Loucy (cell line): ENCODE data around the gene HDAC6.

ENCODE experiments used
- H2AFZ ChIP-seq: fragments of 200-600 bp; sonication (generic); 2 replicates; pipeline ENCODE4 v1.6.0; 2016; ENCODE audit warnings: antibody characterized with exemption, mild to moderate bottlenecking, low read length, moderate library complexity
- H3F3A ChIP-seq: fragments of 200-600 bp; 2 replicates; pipeline ENCODE4 v1.6.0; 2016; ENCODE audit warnings: antibody characterized with exemption, low read depth, mild to moderate bottlenecking
- H3K27me3 ChIP-seq: fragments of 200-600 bp; sonication (generic); 2 replicates; pipeline ENCODE4 v1.6.1; 2014; ENCODE audit warnings: low read length, mild to moderate bottlenecking; ENCODE audit not compliant: insufficient read depth, poor library complexity, severe bottlenecking
- H3K36me3 ChIP-seq: fragments of 200-600 bp; sonication (generic); 2 replicates; pipeline ENCODE4 v1.6.1; 2016; ENCODE audit warnings: low read length; ENCODE audit not compliant: insufficient read depth
- H3K4me1 ChIP-seq: fragments of 200-600 bp; sonication (generic); 2 replicates; pipeline ENCODE4 v1.5.1; 2014; ENCODE audit warnings: low read length, mild to moderate bottlenecking; ENCODE audit not compliant: insufficient read depth, poor library complexity, severe bottlenecking
- H3K4me2 ChIP-seq: fragments of 200-600 bp; sonication (generic); 2 replicates; pipeline ENCODE4 v1.6.0; 2014; ENCODE audit warnings: antibody characterized with exemption, low read length, low read depth, mild to moderate bottlenecking; ENCODE audit not compliant: poor library complexity, severe bottlenecking
- H3K4me3 ChIP-seq: fragments of 200-600 bp; sonication (generic); 2 replicates; pipeline ENCODE4 v1.5.1; 2014; ENCODE audit warnings: low read length, mild to moderate bottlenecking, mixed read lengths; ENCODE audit not compliant: poor library complexity, severe bottlenecking
- H3K79me2 ChIP-seq: fragments of 200-600 bp; sonication (generic); 2 replicates; pipeline ENCODE4 v1.6.1; 2014; ENCODE audit warnings: low read length; ENCODE audit not compliant: insufficient read depth
- H3K9ac ChIP-seq: fragments of 200-600 bp; sonication (generic); 2 replicates; pipeline ENCODE4 v1.6.0; 2014; ENCODE audit warnings: mild to moderate bottlenecking, low read depth, low read length, moderate library complexity; ENCODE audit not compliant: poor library complexity, severe bottlenecking
- H3K9me2 ChIP-seq: fragments of 200-600 bp; sonication (generic); replicated peaks from 2 replicates; pipeline ENCODE4 v1.6.1; 2016; ENCODE audit warnings: low read depth, low read length, mixed read lengths
- H3K9me3 ChIP-seq: fragments of 200-600 bp; sonication (generic); 2 replicates; pipeline ENCODE4 v1.6.1; 2014; ENCODE audit warnings: mild to moderate bottlenecking, antibody characterized with exemption, low read length, low read depth; ENCODE audit not compliant: insufficient read depth
- H4K20me1 ChIP-seq: fragments of 200-600 bp; sonication (generic); 2 replicates; pipeline ENCODE4 v1.6.0; 2014; ENCODE audit warnings: antibody characterized with exemption, low read length, mild to moderate bottlenecking; ENCODE audit not compliant: insufficient read depth, poor library complexity, severe bottlenecking
- EZH2phosphoT487 ChIP-seq: fragments of 200-600 bp; IDR thresholded peaks from 2 replicates; pipeline ENCODE4 v1.6.1; 2018; ENCODE audit warnings: antibody characterized with exemption, mild to moderate bottlenecking, moderate library complexity, borderline replicate concordance
- TF ChIP-seq, protein P1 (sequence below): fragments of 200-600 bp; sonication (generic); conservative IDR thresholded peaks from 2 replicates; pipeline ENCODE4 v1.5.1; 2014; ENCODE audit warnings: mild to moderate bottlenecking, antibody characterized with exemption, low read length

The HDAC6 gene

DNA sequence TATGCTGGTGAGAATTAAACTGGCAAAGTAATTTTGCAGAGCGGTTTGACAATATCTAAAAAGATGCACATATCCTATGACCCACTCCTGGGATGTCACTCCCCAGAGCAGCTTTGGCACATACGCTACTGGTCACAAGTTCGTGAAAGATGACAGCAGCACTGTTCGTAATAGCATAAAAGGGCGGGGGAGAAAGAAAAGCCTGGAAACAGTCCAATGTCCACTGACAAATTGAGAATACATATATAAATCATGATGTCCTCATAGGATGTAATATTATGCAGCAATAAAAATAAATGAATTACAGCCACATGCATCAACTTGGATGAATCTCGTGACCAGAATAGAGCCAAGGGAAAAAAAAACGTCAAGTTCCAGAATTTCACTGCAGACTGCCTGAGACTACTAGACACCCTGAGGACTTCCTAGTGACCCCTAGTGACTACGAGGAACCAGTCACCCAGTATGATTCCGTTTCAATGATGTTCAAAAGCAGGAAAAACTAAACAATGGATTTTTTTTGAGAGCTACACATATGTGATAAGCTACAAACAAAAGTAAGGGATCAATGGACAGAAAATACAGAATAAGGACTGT is 31.8 kb downstream of the HDAC6 start:
- H3K9ac ChIP-seq: no peak overlapping the region
- TF ChIP-seq, protein P1, sequence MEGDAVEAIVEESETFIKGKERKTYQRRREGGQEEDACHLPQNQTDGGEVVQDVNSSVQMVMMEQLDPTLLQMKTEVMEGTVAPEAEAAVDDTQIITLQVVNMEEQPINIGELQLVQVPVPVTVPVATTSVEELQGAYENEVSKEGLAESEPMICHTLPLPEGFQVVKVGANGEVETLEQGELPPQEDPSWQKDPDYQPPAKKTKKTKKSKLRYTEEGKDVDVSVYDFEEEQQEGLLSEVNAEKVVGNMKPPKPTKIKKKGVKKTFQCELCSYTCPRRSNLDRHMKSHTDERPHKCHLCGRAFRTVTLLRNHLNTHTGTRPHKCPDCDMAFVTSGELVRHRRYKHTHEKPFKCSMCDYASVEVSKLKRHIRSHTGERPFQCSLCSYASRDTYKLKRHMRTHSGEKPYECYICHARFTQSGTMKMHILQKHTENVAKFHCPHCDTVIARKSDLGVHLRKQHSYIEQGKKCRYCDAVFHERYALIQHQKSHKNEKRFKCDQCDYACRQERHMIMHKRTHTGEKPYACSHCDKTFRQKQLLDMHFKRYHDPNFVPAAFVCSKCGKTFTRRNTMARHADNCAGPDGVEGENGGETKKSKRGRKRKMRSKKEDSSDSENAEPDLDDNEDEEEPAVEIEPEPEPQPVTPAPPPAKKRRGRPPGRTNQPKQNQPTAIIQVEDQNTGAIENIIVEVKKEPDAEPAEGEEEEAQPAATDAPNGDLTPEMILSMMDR: no peak; the same call in 1 of the 2 replicates
- TF ChIP-seq EZH2phosphoT487: no peak
- H3K79me2 ChIP-seq: no peaks in the 10 kb centered on the region
- H3K4me3 ChIP-seq: no peak overlapping the region
- H3K4me2 ChIP-seq: no peak overlapping the region
- no peaks in the 10 kb centered on the region for H4K20me1 ChIP-seq
- no peaks in the 10 kb centered on the region for H3K36me3 ChIP-seq
- no peaks in the 10 kb centered on the region for H3K4me1 ChIP-seq
- no peak overlapping the region for H2AFZ ChIP-seq
- no peaks in the 10 kb centered on the region for H3K27me3 ChIP-seq
- no peaks in the 10 kb centered on the region for H3K9me3 ChIP-seq
- no peaks in the 10 kb centered on the region for H3F3A ChIP-seq
- no peaks in the 10 kb centered on the region for H3K9me2 ChIP-seq

DNA sequence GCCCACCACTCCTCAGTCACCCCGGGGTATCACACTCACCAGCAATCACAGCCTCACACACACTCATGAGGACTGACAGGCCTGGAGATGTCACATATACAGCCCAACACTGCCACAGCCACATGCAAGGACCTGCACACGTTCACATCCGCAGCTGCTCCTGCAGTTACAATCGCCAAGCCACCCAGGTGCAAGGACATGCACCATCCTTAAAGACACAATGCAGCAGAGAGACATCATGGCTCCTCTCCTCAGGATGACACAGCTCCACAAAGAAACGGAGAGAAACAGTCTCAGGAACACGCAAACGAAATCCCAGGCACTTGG is 32.5 kb downstream of the HDAC6 start:
- Histone ChIP-seq H4K20me1 (no peaks in the 10 kb centered on the region), H3K4me3 (no peak overlapping the region), H3K36me3 (no peaks in the 10 kb centered on the region), H3K9me3 (no peaks in the 10 kb centered on the region), H3K4me1 (no peaks in the 10 kb centered on the region), H3K9ac (no peak overlapping the region), H3K9me2 (no peaks in the 10 kb centered on the region), H2AFZ (no peak overlapping the region), H3K79me2 (no peaks in the 10 kb centered on the region), H3F3A (no peaks in the 10 kb centered on the region), H3K4me2 (no peak overlapping the region), H3K27me3 (no peaks in the 10 kb centered on the region)
- TF ChIP-seq, protein P1: no peak
- no peak for TF ChIP-seq EZH2phosphoT487

DNA sequence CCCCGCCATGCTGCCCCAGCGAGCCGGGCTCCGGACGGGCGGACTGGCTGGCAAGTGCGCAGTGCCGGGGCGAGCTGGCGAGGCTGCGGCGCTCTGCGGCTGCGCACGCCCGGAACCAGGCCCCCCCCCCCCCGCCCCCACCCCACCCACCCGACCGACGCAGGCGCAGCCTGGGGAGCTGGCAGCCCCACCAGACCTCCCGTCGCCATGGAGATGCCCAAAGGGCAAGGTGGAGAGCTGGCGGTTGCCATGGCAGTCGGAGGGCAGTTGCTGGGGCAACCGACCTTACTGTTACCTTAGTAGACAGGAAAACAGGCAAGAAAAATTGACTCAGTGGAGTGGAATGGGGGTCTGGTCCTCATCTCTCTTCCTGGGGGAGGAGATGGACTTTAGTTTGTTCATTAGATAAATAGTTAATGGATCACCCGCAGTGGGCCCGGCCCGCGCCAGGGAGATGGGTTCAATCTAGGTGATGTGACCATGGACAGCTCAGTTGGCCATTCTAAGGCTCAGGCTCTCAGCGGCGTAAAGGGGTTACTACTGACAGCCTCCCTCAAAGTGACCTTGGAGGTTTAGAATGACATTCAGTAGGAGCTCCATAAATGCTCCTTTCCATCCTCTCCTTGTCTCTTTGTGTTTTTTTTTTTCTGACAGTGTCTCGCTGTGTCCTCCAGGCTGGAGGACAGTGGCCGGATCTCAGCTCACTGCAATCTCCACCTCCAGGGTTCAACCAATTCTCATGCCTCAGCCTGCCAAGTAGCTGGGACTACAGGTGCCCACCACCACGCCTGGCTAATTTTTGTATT is 33.9 kb downstream of the HDAC6 start, which contains the start of gene PCSK1N:
Gene PCSK1N, minus strand, starts transcription at position 87 of the 806 bp plus-strand sequence. Its CDS starts 78 bp downstream, at position 9.
- H3K79me2 ChIP-seq: no peaks in the 10 kb centered on the region
- no peak within 1 kb of the TSS for H2AFZ ChIP-seq
- H3K36me3 ChIP-seq: no peaks in the 10 kb centered on the region
- no peak within 1 kb of the TSS for H3K4me2 ChIP-seq
- no peaks in the 10 kb centered on the region for H3F3A ChIP-seq
- H3K9ac ChIP-seq: no peak within 1 kb of the TSS
- H3K4me1 ChIP-seq: no peaks in the 10 kb centered on the region
- H3K9me3 ChIP-seq: no peaks in the 10 kb centered on the region
- TF ChIP-seq, protein P1: no peak
- no peak for TF ChIP-seq EZH2phosphoT487
- no peaks in the 10 kb centered on the region for H3K9me2 ChIP-seq
- H4K20me1 ChIP-seq: no peaks in the 10 kb centered on the region
- H3K27me3 ChIP-seq: no peaks in the 10 kb centered on the region
- no peak within 1 kb of the TSS for H3K4me3 ChIP-seq
